B cell (primary cell): ENCODE measurements around the gene IL34. TPM values are rescaled to one million over a fixed set of nuclear protein-coding genes. Genes with fewer than 3 reads are reported as not detected.

Experiments
- ATAC-seq: fragments of 200-7000 bp; cut with Tn5 transposase; one replicate; pipeline ENCODE4 v1.10.0; 2021; ENCODE audit warnings: low read depth, mild to moderate bottlenecking, moderate number of reproducible peaks, moderate library complexity
- CTCF ChIA-PET: fragments of 350-600 bp; sonication (Branson Sonifier 250); formaldehyde crosslinking; loops from one replicate; lab custom pipeline; 2021; ENCODE audit warnings: antibody characterized with exemption, inconsistent platforms; lab: Charles Lee
- POLR2A ChIA-PET: fragments of 350-600 bp; sonication (Branson Sonifier 250); formaldehyde crosslinking; loops from one replicate; lab custom pipeline; 2021; ENCODE audit warnings: antibody characterized with exemption; lab: Charles Lee
- DNase-seq: peaks from one replicate; pipeline ENCODE4 v3.0.0; 2013
- H2AFZ ChIP-seq: 2 replicates; pipeline ENCODE4 v1.6.1; 2012; ENCODE audit warnings: mild to moderate bottlenecking, low read depth, low read length; ENCODE audit not compliant: insufficient read depth, poor library complexity, severe bottlenecking
- H3K27ac ChIP-seq, 2 donors: 1 replicate in 1 of 2; 2 replicates in 1 of 2; pipeline ENCODE4 v1.5.1; 2012 to 2013; ENCODE audit warnings: low read length in 2 of 2, mild to moderate bottlenecking in 2 of 2, moderate library complexity in 1 of 2
- H3K27me3 ChIP-seq, 4 experiments: fragments of 200-600 bp in 1 of 4; sonication (generic) in 1 of 4; replicated peaks in 1 of 4; 1 replicate in 2 of 4; 2 replicates in 2 of 4; pipeline versions ENCODE4 v1.6.1 to v1.7.0; 2013 to 2016; ENCODE audit warnings: low read length in 3 of 4, mild to moderate bottlenecking in 2 of 4, mixed read lengths in 1 of 4, moderate library complexity in 1 of 4; ENCODE audit not compliant: insufficient read depth in 4 of 4, control insufficient read depth in 3 of 4; ENCODE audit errors: control extremely low read depth in 1 of 4
- H3K36me3 ChIP-seq, 2 experiments: replicated peaks in 1 of 2; 1 replicate in 1 of 2; 2 replicates in 1 of 2; pipeline versions ENCODE4 v1.6.1 to v1.7.1; 2013; ENCODE audit warnings: low read length in 1 of 2; ENCODE audit not compliant: insufficient read depth in 2 of 2, control insufficient read depth in 1 of 2; ENCODE audit errors: control extremely low read depth in 1 of 2, extremely low read depth in 1 of 2
- H3K4me1 ChIP-seq, 2 donors: fragments of 200-600 bp in 1 of 2; sonication (generic) in 1 of 2; 1 replicate in 1 of 2; 2 replicates in 1 of 2; pipeline versions ENCODE4 v1.5.1 to v1.6.1; 2013 to 2017; ENCODE audit warnings: low read length in 2 of 2; ENCODE audit not compliant: control insufficient read depth in 2 of 2, insufficient read depth in 2 of 2
- H3K4me2 ChIP-seq: replicated peaks from 2 replicates; pipeline ENCODE3; 2012; ENCODE audit warnings: mild to moderate bottlenecking, low read depth, low read length; ENCODE audit not compliant: poor library complexity, severe bottlenecking
- H3K4me3 ChIP-seq, 5 experiments: fragments of 200-600 bp in 1 of 5; sonication (generic) in 1 of 5; 1 replicate in 3 of 5; 2 replicates in 2 of 5; pipeline versions ENCODE4 v1.5.1 to v1.7.0; 2011 to 2016; ENCODE audit warnings: low read length in 4 of 5, mild to moderate bottlenecking in 4 of 5, low read depth in 2 of 5, control low read depth in 1 of 5, moderate library complexity in 1 of 5; ENCODE audit not compliant: insufficient read depth in 1 of 5; ENCODE audit errors: control extremely low read depth in 1 of 5, extremely low read depth in 1 of 5
- H3K79me2 ChIP-seq: fragments of 200-600 bp; sonication (generic); one replicate; pipeline ENCODE4 v1.6.0; 2016; ENCODE audit warnings: low read length; ENCODE audit not compliant: control insufficient read depth, insufficient read depth
- H3K9ac ChIP-seq: fragments of 200-600 bp; sonication (generic); 2 replicates; pipeline ENCODE4 v1.6.1; 2017; ENCODE audit warnings: mild to moderate bottlenecking, low read length, moderate library complexity
- H3K9me3 ChIP-seq, 3 donors: one replicate each; pipeline versions ENCODE4 v1.6.1 to v1.7.1; 2013; ENCODE audit warnings: low read length in 2 of 3; ENCODE audit not compliant: control insufficient read depth in 2 of 3, insufficient read depth in 1 of 3; ENCODE audit errors: control extremely low read depth in 1 of 3
- H4K20me1 ChIP-seq: 2 replicates; pipeline ENCODE4 v1.6.0; 2012; ENCODE audit warnings: mild to moderate bottlenecking, low read length; ENCODE audit not compliant: insufficient read depth, control insufficient read depth, poor library complexity, severe bottlenecking
- H3K27ac Mint-ChIP-seq: one replicate; pipeline ENCODE4 v1.8.0; 2021; ENCODE audit warnings: mixed read lengths
- H3K27me3 Mint-ChIP-seq: one replicate; pipeline ENCODE4 v1.8.0; 2021; ENCODE audit warnings: mixed read lengths
- H3K4me1 Mint-ChIP-seq: one replicate; pipeline ENCODE4 v1.8.0; 2021; ENCODE audit warnings: mixed read lengths
- H3K4me3 Mint-ChIP-seq: one replicate; pipeline ENCODE4 v1.8.0; 2021; ENCODE audit warnings: mixed read lengths
- H3K9me3 Mint-ChIP-seq: one replicate; pipeline ENCODE4 v1.8.0; 2022; ENCODE audit warnings: mixed read lengths; ENCODE audit not compliant: insufficient read depth
- CTCF ChIP-seq: fragments of 200-600 bp; IDR thresholded peaks from one replicate; pipeline ENCODE4 v1.8.0; 2022; ENCODE audit warnings: antibody characterized with exemption, mild to moderate bottlenecking
- EZH2 ChIP-seq: IDR thresholded peaks from 2 replicates; pipeline ENCODE4 v1.6.1; 2012; ENCODE audit warnings: borderline replicate concordance, low read depth, mild to moderate bottlenecking, moderate library complexity, low read length; ENCODE audit not compliant: insufficient read depth, poor library complexity, severe bottlenecking
- WGBS: methylation state at CpG from one replicate; pipeline ENCODE4 v1.1.5; 2013; ENCODE audit warnings: missing lambda C conversion rate; ENCODE audit not compliant: insufficient coverage; 5-methylcytosine and 5-hydroxymethylcytosine counted together
- intact Hi-C: fragments of 100-400 bp; cut with micrococcal nuclease; formaldehyde crosslinking; loops from one replicate; pipeline ENCODE4 v1.10.0; 2022
- polyA plus RNA-seq: library from polyadenylated mRNA; depleted of rRNA; stranded (reverse); fragments of >200 nt; gene quantifications from 2 replicates; pipeline ENCODE4 v1.2.3, GENCODE V29; 2012
- total RNA-seq, 2 donors: library from RNA; stranded (reverse); fragments of 120-200 nt in 1 of 2; gene quantifications; 1 replicate in 1 of 2; 2 replicates in 1 of 2; pipeline versions ENCODE4 v1.2.3 to v1.2.4, GENCODE V29; 2013 to 2022

IL34 gene
- total and polyA plus RNA-seq, 2 donors (not counting 1 experiment from before 2014, with no cell fraction given) = 0.09 TPM; not detected in 1

- 100% methylated on average over 1 of the region's 4 CpGs for WGBS
- peaks cover 7% of the 10 kb centered on the region for H3K27me3 Mint-ChIP-seq
- H3K4me2 ChIP-seq = no peak overlapping the region
Observed at GRCh38 chr16:70653406-70653805, 7.0 kb downstream of the IL34 start.

More at GRCh38 chr16:70653406-70653805, 7.0 kb downstream of the IL34 start:
- H3K79me2 ChIP-seq = no peaks in the 10 kb centered on the region
- no peak overlapping the region for H3K9ac ChIP-seq
- H4K20me1 ChIP-seq = no peaks in the 10 kb centered on the region
- no peaks in the 10 kb centered on the region for H3K36me3 ChIP-seq
- TF ChIP-seq EZH2 = no peak
- TF ChIP-seq CTCF = no peak
- H3K9me3 Mint-ChIP-seq = no peaks in the 10 kb centered on the region
- H3K4me3 ChIP-seq = no peak overlapping the region
- ChIA-PET CTCF (interaction anchor here (0.6 to 3.5 kb wide), 14 partner anchors 59 to 1649 kb away, joined by 3 to 12 read pairs (median 3); no protein-coding TSS in a partner anchor), POLR2A (no interaction called here)
- H3K4me3 Mint-ChIP-seq = no peak overlapping the region
- no peak overlapping the region for H3K27ac Mint-ChIP-seq
- intact Hi-C loops = loop anchor here (1.0 to 10.0 kb wide), 2 partner anchors 145 to 489 kb away; no protein-coding TSS in a partner anchor
- DNase-seq (peak; percentile 19), ATAC-seq (no peak)
- H2AFZ ChIP-seq = peak overlapping the region; percentile 76
- H3K4me1 Mint-ChIP-seq = peaks cover 4% of the 10 kb centered on the region
- H3K9me3 ChIP-seq = no peaks in the 10 kb centered on the region
- no peak overlapping the region for H3K27ac ChIP-seq
- H3K27me3 ChIP-seq = no peaks in the 10 kb centered on the region
- H3K4me1 ChIP-seq = peaks cover 2 to 5% of the 10 kb centered on the region in 2 donors
